Astrocyte (in vitro differentiated cells and primary cell): Measurements from ENCODE around the gene ZMIZ1. TPM values are rescaled to one million over a fixed set of nuclear protein-coding genes. Genes with fewer than 3 reads are reported as not detected.

Source experiments
- DNase-seq: peaks from one replicate; pipeline ENCODE4 v3.0.0-alpha.2; 2010; ENCODE audit warnings: low read depth
- FAIRE-seq: peaks from 2 replicates; lab custom pipeline; 2011; peaks lifted over from hg19 to GRCh38; lab: Jason Lieb, UNC
- H2AFZ ChIP-seq: 2 replicates; pipeline ENCODE4 v1.6.0; 2012; ENCODE audit warnings: low read depth, low read length, inconsistent platforms
- H3K27ac ChIP-seq: 2 replicates; pipeline ENCODE4 v1.5.1; 2011; ENCODE audit warnings: low read depth, low read length, inconsistent platforms
- H3K27me3 ChIP-seq: 2 replicates; pipeline ENCODE4 v1.6.0; 2011; ENCODE audit warnings: low read length, inconsistent platforms; ENCODE audit not compliant: insufficient read depth
- H3K36me3 ChIP-seq: 2 replicates; pipeline ENCODE4 v1.5.1; 2011; ENCODE audit warnings: low read length, inconsistent platforms; ENCODE audit not compliant: insufficient read depth
- H3K4me1 ChIP-seq: 2 replicates; pipeline ENCODE4 v1.5.1; 2011; ENCODE audit warnings: low read length, inconsistent platforms; ENCODE audit not compliant: insufficient read depth
- H3K4me2 ChIP-seq: 2 replicates; pipeline ENCODE4 v1.6.0; 2012; ENCODE audit warnings: low read length, inconsistent platforms
- H3K4me3 ChIP-seq: 2 replicates; pipeline ENCODE4 v1.5.1; 2011; ENCODE audit warnings: low read depth, mild to moderate bottlenecking, low read length, inconsistent platforms; ENCODE audit not compliant: insufficient read depth
- H3K79me2 ChIP-seq: 2 replicates; pipeline ENCODE4 v1.6.0; 2012; ENCODE audit warnings: mild to moderate bottlenecking, low read length, inconsistent platforms; ENCODE audit not compliant: insufficient read depth
- H3K9ac ChIP-seq: 2 replicates; pipeline ENCODE4 v1.6.0; 2012; ENCODE audit warnings: mild to moderate bottlenecking, low read length, inconsistent platforms
- H3K9me3 ChIP-seq: 2 replicates; pipeline ENCODE4 v1.5.1; 2012; ENCODE audit warnings: low read depth, mild to moderate bottlenecking, low read length, inconsistent platforms; ENCODE audit not compliant: insufficient read depth
- H4K20me1 ChIP-seq: 2 replicates; pipeline ENCODE4 v1.6.0; 2012; ENCODE audit warnings: low read length, inconsistent platforms; ENCODE audit not compliant: insufficient read depth
- H3K27ac Mint-ChIP-seq: one replicate; pipeline ENCODE4 v1.8.0; 2021; ENCODE audit warnings: mild to moderate bottlenecking, mixed read lengths; ENCODE audit not compliant: unreplicated experiment
- H3K27me3 Mint-ChIP-seq: one replicate; pipeline ENCODE4 v1.8.0; 2021; ENCODE audit warnings: low read depth, mixed read lengths; ENCODE audit not compliant: unreplicated experiment
- H3K36me3 Mint-ChIP-seq: one replicate; pipeline ENCODE4 v1.8.0; 2021; ENCODE audit warnings: low read depth, mixed read lengths; ENCODE audit not compliant: unreplicated experiment
- H3K4me1 Mint-ChIP-seq: one replicate; pipeline ENCODE4 v1.8.0; 2021; ENCODE audit warnings: low read depth, mixed read lengths; ENCODE audit not compliant: unreplicated experiment
- H3K4me3 Mint-ChIP-seq: one replicate; pipeline ENCODE4 v1.8.0; 2021; ENCODE audit warnings: mild to moderate bottlenecking, moderate library complexity, mixed read lengths; ENCODE audit not compliant: unreplicated experiment
- H3K9me3 Mint-ChIP-seq: one replicate; pipeline ENCODE4 v1.8.0; 2021; ENCODE audit warnings: mild to moderate bottlenecking, mixed read lengths; ENCODE audit not compliant: unreplicated experiment
- CTCF ChIP-seq: IDR thresholded peaks from 2 replicates; pipeline ENCODE4 v1.5.1; 2011; ENCODE audit warnings: low read depth, mild to moderate bottlenecking, inconsistent platforms, low read length, moderate library complexity; ENCODE audit not compliant: insufficient read depth
- EZH2 ChIP-seq: IDR thresholded peaks from 2 replicates; pipeline ENCODE4 v1.6.1; 2012; ENCODE audit warnings: mild to moderate bottlenecking, low read length, inconsistent platforms; ENCODE audit not compliant: insufficient read depth
- total RNA-seq: library from RNA; stranded (reverse); gene quantifications from 2 replicates; pipeline ENCODE4 v1.2.1, GENCODE V29; 2021

The ZMIZ1 gene
- total RNA-seq, 1 donor from 2014 or later: 45.5 TPM

GRCh38 chr10:79239275-79239779 is 170.6 kb downstream of the ZMIZ1 start:
- Mint-ChIP-seq H3K27ac (no peak overlapping the region), H3K4me1 (peaks cover 52% of the 10 kb centered on the region), H3K27me3 (no peaks in the 10 kb centered on the region), H3K4me3 (no peak overlapping the region), H3K36me3 (peaks cover 25% of the 10 kb centered on the region), H3K9me3 (peaks cover 5% of the 10 kb centered on the region)
- Histone ChIP-seq H4K20me1 (peaks cover 82% of the 10 kb centered on the region), H3K27me3 (no peaks in the 10 kb centered on the region), H3K27ac (peak overlapping the region; percentile 11), H3K36me3 (no peaks in the 10 kb centered on the region), H3K9ac (no peak overlapping the region), H3K4me3 (no peak overlapping the region), H3K4me2 (peak overlapping the region; percentile 23), H3K9me3 (no peaks in the 10 kb centered on the region), H2AFZ (no peak overlapping the region), H3K4me1 (peaks cover 59% of the 10 kb centered on the region), H3K79me2 (peaks cover 33% of the 10 kb centered on the region)
- FAIRE-seq (no peak), DNase-seq (peak; percentile 64)
- TF ChIP-seq EZH2: no peak
- TF ChIP-seq CTCF: no peak

DNA sequence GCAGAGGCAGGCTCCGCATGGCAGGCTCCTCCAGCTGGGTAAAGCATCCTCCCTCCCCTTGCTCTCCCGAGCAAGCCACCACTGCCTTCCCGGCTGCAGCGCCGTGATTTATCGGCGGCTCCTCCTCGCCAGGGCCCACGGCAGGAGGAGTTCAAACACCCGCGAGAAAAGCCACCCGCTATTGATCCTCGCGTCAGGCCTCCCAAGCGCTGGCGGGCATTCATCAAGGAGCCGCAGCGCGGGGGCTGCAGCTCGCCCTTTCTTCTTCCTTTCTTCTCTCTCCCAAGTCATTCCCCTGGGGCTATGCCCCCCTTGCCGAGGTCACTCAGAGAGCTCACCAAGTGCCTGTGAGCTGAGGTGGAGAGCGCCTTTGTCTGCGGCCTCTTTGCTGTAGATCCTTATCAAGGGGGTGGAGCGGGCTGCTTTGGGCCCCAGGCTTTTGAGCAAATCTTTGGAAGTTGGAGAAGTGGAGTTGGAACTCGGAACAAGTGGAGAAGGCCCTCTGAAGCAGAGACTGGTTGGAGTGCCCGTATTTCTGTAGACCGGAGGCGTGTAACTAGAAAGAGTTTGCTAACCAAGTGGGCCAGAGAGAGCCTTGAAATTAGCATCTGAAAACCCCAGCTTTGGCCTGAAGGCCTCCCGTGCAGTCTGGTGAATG is 171.3 kb downstream of the ZMIZ1 start:
- peak overlapping the region; percentile 75 for H3K27ac Mint-ChIP-seq
- Histone ChIP-seq H3K79me2 (peaks cover 40% of the 10 kb centered on the region), H2AFZ (no peak overlapping the region), H3K4me3 (no peak overlapping the region), H3K36me3 (no peaks in the 10 kb centered on the region), H3K4me1 (peaks cover 60% of the 10 kb centered on the region), H3K27ac (no peak overlapping the region), H3K9ac (no peak overlapping the region), H3K4me2 (peak overlapping the region; percentile 34), H3K27me3 (no peaks in the 10 kb centered on the region), H4K20me1 (peaks cover 83% of the 10 kb centered on the region), H3K9me3 (no peaks in the 10 kb centered on the region)
- peaks cover 5% of the 10 kb centered on the region for H3K9me3 Mint-ChIP-seq
- H3K27me3 Mint-ChIP-seq: no peaks in the 10 kb centered on the region
- no peak for FAIRE-seq
- peaks cover 53% of the 10 kb centered on the region for H3K4me1 Mint-ChIP-seq
- H3K36me3 Mint-ChIP-seq: peaks cover 26% of the 10 kb centered on the region
- H3K4me3 Mint-ChIP-seq: peak overlapping the region; percentile 46
- DNase-seq: peak; percentile 76
- no peak for TF ChIP-seq EZH2
- no peak for TF ChIP-seq CTCF

GRCh38 chr10:79241629-79241989 is 172.8 kb downstream of the ZMIZ1 start:
- Mint-ChIP-seq H3K27ac (peak overlapping the region; percentile 37), H3K9me3 (peaks cover 5% of the 10 kb centered on the region), H3K4me1 (peaks cover 61% of the 10 kb centered on the region), H3K27me3 (no peaks in the 10 kb centered on the region), H3K4me3 (peak overlapping the region; percentile 58), H3K36me3 (peaks cover 24% of the 10 kb centered on the region)
- no peak for DNase-seq
- H2AFZ ChIP-seq: no peak overlapping the region
- H4K20me1 ChIP-seq: peaks cover 84% of the 10 kb centered on the region
- no peaks in the 10 kb centered on the region for H3K36me3 ChIP-seq
- H3K27ac ChIP-seq: peak overlapping the region; percentile 36
- H3K4me1 ChIP-seq: peaks cover 75% of the 10 kb centered on the region
- no peaks in the 10 kb centered on the region for H3K9me3 ChIP-seq
- H3K4me2 ChIP-seq: peak overlapping the region; percentile 86
- H3K79me2 ChIP-seq: peaks cover 48% of the 10 kb centered on the region
- H3K4me3 ChIP-seq: no peak overlapping the region
- H3K9ac ChIP-seq: peak overlapping the region; percentile 57
- no peaks in the 10 kb centered on the region for H3K27me3 ChIP-seq
- no peak for FAIRE-seq
- TF ChIP-seq EZH2: no peak
